Femur (tissue), 1 donor: ENCODE results near the gene COX20.
"Not testable (repeated sequence)": the region's sequence is repeated elsewhere in the genome, so short reads cannot be mapped to it uniquely, and the experiment has no call there.

Source experiments
- DNase-seq: peaks from one replicate; pipeline ENCODE4 v3.0.0-alpha.2; 2017

Gene COX20

DNA sequence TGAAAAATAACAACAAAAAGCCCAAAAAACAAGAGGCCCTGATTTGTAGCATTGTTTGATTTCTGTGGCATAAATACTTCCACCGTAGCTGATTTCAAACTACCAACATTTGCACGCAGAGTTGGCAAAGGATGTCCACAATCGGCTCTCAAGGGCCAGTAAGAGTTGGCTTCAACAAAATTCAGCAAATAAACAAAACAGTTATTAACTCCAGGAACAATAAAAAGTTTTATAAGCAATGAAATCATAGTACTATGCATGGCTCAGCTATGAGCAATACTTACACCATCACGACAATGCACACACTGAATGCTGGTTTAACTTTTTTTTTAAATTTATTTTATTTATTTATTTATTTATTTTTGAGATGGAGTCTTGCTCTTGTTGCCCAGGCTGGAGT lies 8.7 kb upstream of the COX20 start:
- no peak for DNase-seq

GRCh38 chr1:244830639-244831038 lies 4.8 kb upstream of the COX20 start:
- DNase-seq: no peak

GRCh38 chr1:244833260-244833659 lies 2.2 kb upstream of the COX20 start:
- DNase-seq: not testable (repeated sequence)

DNA sequence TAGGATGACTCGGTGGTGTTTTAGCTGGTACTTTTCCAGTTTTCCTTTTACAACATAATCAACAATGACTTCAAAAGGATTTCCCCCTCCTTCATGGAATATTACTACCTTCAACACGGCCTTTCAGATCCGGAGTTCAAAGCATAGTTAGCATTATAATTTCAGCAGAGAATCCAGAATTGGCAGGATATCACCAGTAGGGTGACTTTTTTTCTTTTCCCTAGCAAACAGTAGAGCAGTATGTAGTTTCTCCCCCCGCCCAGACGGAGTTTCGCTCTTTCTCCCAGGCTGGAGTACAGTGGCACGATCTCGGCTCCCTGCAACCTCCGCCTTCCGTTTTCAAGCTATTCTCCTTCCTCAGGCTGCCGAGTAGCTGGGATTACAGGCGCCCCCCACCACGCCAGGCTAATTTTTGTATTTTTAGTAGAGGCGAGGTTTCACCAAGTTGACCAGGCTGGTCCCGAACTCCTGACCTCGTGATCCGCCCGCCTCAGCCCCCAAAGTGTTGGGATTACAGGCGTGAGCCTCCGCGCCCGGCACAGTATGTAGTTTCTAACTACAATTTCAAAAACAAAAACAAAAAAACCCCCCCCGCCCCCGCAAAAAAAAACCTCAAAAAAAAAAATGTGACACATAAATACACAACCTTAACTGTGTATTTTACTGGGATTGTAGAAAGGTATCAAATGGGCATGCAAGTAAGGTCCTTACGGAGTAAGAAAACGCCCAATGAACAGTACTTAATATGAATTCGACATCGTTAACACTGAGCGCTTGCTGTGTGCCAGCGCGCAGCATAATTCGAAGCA lies 1.5 kb upstream of the COX20 start:
- DNase-seq: peak; percentile 77

- no peak for DNase-seq
These were observed 749 bp upstream of the COX20 start for GRCh38 chr1:244834543-244835275.

- no peak for DNase-seq
These were observed 670 bp downstream of the COX20 start for GRCh38 chr1:244836135-244836521.

GRCh38 chr1:244836584-244836983 lies 1.1 kb downstream of the COX20 start:
- no peak for DNase-seq

DNA sequence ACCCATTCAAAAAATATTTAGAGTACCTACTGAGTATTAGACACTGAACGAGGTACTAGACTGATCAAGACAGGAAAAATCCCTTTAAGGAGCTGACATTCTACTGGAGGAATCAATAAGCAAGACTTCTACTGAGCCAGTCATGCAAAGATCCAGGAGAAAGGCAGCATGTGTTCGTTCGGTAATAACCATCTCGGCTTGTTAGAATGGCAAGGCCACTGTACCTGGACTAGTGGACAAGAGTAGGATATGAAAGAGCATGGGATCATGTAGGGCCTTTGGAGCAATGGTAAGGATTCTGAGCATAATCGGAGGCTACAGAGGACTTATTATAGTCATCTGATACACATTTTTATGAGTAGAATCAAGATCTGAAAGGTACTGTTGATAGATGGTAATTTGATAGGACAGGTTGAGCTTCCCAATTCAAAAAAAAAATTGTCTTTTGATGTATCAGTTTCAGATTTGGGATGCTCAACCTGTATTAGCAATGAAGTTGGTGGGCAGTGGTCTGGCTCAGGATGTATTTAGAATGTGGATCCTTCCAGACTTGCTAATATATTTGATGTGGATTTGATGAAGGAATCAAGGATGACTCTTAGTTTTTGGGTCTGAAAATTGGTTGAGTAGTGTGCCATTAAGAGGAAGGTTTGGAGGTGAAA lies 2.3 kb downstream of the COX20 start:
- no peak for DNase-seq

GRCh38 chr1:244839656-244840055 lies 4.2 kb downstream of the COX20 start:
- no peak for DNase-seq

DNA sequence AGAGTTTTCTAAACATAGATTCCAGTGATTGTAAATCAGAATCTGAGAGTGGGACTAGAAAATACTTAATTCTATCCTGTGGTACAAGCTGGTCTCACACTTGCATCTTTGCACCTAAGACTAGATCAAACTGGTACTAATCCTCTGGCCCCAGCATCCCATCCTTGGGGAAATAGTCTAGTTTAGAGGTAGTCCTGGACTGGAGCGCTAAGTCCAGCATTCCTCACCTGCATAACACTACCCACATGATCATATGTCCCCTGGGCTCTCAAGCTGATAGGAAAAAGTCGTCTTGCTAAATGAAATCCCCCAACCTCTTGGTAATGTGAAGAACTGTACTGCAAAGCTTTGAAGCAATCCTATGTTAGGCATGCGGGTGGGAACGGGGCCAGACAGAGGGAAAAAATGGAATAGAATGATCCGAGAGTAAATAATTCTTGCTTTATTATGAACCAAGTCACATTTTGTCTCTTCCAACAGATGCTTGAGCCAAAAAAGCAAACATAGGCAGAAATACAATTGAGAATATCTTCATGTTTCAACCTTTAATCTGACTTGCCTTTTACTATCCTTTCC lies 4.8 kb downstream of the COX20 start:
- DNase-seq: no peak

GRCh38 chr1:244841273-244841927 lies 5.9 kb downstream of the COX20 start:
- DNase-seq: no peak

GRCh38 chr1:244843148-244843978 lies 7.9 kb downstream of the COX20 start:
- DNase-seq: no peak

- DNase-seq: no peak
These were observed 9.0 kb downstream of the COX20 start for GRCh38 chr1:244844155-244845121.

DNA sequence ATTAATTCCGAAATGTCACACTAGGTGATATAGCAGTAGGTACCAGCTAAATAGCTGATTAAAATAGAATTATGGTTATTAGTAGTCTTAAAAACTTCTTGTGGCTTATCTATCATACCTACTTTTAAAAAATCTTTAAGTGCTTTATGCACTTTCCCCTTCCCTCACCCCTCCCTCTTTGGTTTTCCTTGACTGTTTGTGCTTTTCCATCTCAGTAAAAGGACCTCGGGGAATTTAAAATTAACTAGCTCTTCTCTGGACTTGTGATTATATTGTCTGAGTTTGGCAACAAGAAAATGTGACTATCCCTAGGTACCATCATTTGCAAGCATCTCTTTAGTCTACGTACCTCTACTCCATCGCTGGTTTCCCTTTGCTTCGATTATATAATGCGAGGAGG lies 11.2 kb downstream of the COX20 start:
- DNase-seq: no peak

DNA sequence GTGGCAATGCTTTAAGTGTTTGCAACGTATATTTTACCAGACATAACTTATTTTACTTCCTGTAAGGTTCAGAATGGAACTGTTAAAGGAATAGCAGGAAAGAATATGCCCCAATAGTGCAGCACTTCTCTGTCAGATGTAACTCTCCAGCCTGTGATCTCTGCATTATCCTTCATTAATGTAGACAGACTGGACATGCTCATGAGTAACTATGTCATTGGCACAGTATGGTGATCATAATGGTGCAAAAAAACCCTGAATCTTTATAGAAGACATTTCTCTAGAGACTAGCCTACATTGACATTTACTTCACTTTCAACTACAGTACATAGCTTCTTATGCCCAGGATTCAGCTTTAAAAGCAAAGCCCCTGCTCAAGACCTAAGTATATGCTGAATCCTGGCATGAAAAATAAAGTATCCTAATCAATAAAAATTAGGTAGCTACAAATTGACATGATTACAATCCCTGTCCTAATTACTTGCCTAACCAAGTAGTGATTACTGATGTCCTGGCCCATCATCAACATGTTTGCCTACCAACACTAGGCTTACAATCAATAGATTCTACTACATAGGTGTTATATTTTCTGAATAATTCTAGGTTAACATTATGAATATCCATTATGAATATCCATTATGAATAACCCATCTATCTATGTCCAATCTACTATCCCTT lies 13.9 kb downstream of the COX20 start:
- no peak for DNase-seq

DNA sequence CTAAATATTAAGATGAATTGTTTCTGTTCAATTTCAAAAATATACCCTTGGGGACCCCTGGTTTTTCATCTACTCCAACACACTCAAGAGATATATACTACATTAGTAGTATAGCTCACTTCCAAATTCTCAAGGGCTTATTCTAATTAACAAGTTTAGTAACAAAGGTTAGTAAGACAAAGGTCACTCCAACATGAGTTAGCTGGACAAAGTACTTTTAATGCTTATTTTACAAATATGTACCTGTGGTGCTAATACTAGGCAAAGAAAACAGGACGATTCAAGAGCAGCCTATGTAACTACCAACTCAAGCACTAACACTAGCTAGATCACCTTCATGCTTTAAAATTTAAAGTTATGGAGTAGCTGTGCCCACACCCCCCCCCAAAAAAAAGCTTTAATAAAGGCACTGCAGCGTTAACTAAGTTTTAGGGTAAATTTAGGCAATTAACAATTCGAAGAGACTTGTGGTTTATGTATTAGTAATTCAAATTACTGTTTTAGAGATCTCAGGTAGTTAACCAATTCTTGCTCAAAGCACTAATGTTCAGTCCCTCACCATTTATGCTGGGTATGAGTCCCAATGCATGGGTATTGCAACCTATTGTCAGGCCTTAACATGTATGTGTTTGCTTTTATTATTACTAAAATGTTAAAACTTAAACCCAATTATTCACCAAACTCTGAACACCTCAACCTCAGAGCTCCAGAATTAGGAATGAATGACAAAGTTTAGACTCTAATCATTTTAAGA lies 14.8 kb downstream of the COX20 start:
- no peak for DNase-seq

DNA sequence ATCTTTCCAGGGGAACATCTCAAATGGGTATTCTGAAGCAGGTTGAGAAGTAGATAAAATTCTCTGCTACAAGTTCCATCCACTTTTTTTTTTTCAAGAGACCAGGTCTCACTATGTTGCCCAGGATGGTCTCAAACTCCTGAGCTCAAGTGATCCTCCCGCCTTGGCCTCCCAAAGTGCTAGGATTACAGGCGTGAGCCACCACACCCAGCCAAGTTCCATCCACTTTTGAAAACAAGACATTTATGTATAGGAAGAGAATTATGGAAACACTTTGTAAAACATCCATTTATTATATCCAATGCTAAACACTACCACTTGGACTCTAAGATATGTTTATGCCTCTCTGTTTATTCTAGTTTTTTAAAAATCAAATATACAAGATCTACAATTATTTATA lies 15.4 kb downstream of the COX20 start:
- DNase-seq: no peak

DNA sequence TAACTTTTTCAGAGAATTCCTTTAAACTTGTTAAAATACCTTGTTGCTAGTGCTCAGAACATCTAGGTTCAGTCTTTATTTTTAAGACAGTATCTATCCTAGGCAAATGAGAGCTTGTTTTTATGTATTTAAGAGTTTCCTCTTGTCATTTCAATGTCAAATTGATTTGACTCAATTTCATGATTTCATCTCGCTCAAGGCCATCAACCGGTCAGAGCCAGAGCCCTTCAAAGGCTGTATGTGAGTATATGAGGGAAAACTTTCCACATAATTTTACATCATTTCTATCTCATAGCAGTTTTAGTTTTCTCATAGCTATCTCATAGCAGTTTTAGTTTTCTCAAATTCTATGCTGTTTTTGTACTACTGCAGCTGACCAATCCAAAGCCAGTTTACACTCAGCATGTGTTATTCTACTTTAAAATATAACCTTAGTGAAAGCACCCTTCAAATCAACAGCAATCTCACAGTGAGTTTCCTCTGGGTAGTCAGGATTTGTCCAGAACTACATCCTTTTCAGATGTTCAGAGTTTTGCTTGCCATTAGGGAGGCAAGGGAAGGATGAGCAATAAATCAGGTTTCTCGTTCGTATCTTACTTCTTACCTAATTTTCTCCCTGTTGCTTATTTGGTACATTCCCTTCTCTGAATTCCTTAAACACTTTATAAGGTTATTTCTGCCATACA lies 16.2 kb downstream of the COX20 start:
- no peak for DNase-seq

- no peak for DNase-seq
These were observed 17.2 kb downstream of the COX20 start for GRCh38 chr1:244852694-244853093.
